ENCODE measurements around the gene TOP3A. TPM values are rescaled to one million over a fixed set of nuclear protein-coding genes. Genes with fewer than 3 reads are reported as not detected.
A peak's percentile ranks its signal among the peaks of the same experiment; 100 is the strongest.

The TOP3A gene
- total and polyA plus RNA-seq, 2 of the 4 experiments (the other 2 are of a cell fraction), result 13.4 to 21.3 TPM

DNA sequence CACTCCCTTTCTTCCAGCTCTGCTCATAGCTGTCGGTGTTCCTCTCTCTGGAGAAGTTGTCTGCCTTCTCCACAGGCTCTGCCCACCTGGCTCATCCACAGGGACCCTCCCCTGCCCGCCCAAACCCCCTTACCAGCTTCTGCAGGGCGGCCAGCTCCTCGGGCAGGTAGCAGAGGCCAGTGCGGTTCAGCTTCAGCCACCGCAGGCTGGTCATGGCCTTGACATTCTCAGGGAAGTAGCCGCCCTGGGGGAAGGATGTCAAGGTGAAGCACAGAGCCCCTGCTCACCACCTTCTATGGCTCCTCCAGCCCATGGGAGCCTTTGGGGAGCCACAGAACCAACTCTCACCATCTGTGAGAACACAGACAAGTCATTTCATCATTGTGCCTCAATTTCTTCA is 58.0 kb downstream of the TOP3A start:
- no peak overlapping the region for H3K27ac ChIP-seq (ENCODE audit: insufficient read depth, low read length)
- H3K79me1 ChIP-seq (ENCODE audit: low read depth in 1 of 2, low read length in 2 of 2), result peaks cover 19 to 73% of the 10 kb centered on the region in 2 experiments; a peak in 3 of 4 replicates
- DNase-seq (no peak), ATAC-seq (ENCODE audit: low read depth) (no peak)
- ChIA-PET CTCF (no interaction called here), POLR2A (ENCODE audit: unreplicated experiment) (no interaction called here)
- no peak overlapping the region for H2BK20ac ChIP-seq (ENCODE audit: low read depth, low read length)
- no peak overlapping the region for H3K56ac ChIP-seq (ENCODE audit: extremely low read depth, insufficient read depth, low read length)
- H3K4me2 ChIP-seq (ENCODE audit: low read depth, low read length), result peak overlapping the region; percentile 98; the same call in 1 of the 2 replicates
- intact Hi-C loops (cut with micrococcal nuclease) (no loop called here), dilution Hi-C loops (cut with HindIII; ENCODE audit: low sequenced_read_pairs, unreplicated experiment) (no loop called here), in situ Hi-C loops (cut with MboI; ENCODE audit: low sequenced_read_pairs) (no loop called here)
- BruUV-seq (replicated peaks), result no TSS peak
- H2AK5ac ChIP-seq (ENCODE audit: low read depth, low read length), result peak overlapping the region; percentile 97
- H2BK15ac ChIP-seq (ENCODE audit: low read depth, low read length), result no peak overlapping the region
- no peak overlapping the region for H3K18ac ChIP-seq (ENCODE audit: low read depth, low read length)
- H2BK5ac ChIP-seq (ENCODE audit: low read depth, low read length, poor library complexity, severe bottlenecking), result no peak overlapping the region
- H2AFZ ChIP-seq (replicated peaks; ENCODE audit: low read length, poor library complexity), result no peak overlapping the region
- 100% methylated on average over 1 of the region's 7 CpGs; no CpG with 5 or more reads in 1 of the 2 experiments for whole genome bisulfite sequencing, 2 experiments (ENCODE audit: extremely low coverage in 2 of 2, insufficient read length in 1 of 2)
- 0 out of 2 replicates have a peak overlapping the region, but pooled peaks have one; percentile 96 for H3K9ac ChIP-seq (ENCODE audit: low read depth, low read length)
- H4K91ac ChIP-seq (ENCODE audit: insufficient read depth, low read depth, low read length), result no peak overlapping the region
- no peak overlapping the region for H4K8ac ChIP-seq (ENCODE audit: low read depth in 2 of 2, low read length in 2 of 2)
- no peaks in the 10 kb centered on the region for H3K27me3 ChIP-seq (ENCODE audit: control insufficient read depth, insufficient read depth, low read length)
- H2BK120ac ChIP-seq (ENCODE audit: low read depth, low read length), result no peak overlapping the region
- no peak overlapping the region for H3K14ac ChIP-seq (replicated peaks; ENCODE audit: low read depth, low read length)
- no peak overlapping the region for H4K5ac ChIP-seq (ENCODE audit: low read depth, low read length)
- H3K4me3 ChIP-seq (ENCODE audit: insufficient read depth, low read depth, low read length), result no peak overlapping the region
- TF ChIP-seq POLR2A (IDR thresholded peaks at IDR 0.05; ENCODE audit: low read depth, low read length), result no peak
- no peak for TF ChIP-seq CHD1 (IDR thresholded peaks at IDR 0.05; ENCODE audit: low read depth, low read length)
- TF ChIP-seq, protein P1, sequence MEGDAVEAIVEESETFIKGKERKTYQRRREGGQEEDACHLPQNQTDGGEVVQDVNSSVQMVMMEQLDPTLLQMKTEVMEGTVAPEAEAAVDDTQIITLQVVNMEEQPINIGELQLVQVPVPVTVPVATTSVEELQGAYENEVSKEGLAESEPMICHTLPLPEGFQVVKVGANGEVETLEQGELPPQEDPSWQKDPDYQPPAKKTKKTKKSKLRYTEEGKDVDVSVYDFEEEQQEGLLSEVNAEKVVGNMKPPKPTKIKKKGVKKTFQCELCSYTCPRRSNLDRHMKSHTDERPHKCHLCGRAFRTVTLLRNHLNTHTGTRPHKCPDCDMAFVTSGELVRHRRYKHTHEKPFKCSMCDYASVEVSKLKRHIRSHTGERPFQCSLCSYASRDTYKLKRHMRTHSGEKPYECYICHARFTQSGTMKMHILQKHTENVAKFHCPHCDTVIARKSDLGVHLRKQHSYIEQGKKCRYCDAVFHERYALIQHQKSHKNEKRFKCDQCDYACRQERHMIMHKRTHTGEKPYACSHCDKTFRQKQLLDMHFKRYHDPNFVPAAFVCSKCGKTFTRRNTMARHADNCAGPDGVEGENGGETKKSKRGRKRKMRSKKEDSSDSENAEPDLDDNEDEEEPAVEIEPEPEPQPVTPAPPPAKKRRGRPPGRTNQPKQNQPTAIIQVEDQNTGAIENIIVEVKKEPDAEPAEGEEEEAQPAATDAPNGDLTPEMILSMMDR (conservative IDR thresholded peaks at IDR 0.05; ENCODE audit: low read depth, low read length), result no peak
- no peak for TF ChIP-seq BHLHE40 (IDR thresholded peaks at IDR 0.05; ENCODE audit: low read depth, low read length)
- TF ChIP-seq, protein P2, sequence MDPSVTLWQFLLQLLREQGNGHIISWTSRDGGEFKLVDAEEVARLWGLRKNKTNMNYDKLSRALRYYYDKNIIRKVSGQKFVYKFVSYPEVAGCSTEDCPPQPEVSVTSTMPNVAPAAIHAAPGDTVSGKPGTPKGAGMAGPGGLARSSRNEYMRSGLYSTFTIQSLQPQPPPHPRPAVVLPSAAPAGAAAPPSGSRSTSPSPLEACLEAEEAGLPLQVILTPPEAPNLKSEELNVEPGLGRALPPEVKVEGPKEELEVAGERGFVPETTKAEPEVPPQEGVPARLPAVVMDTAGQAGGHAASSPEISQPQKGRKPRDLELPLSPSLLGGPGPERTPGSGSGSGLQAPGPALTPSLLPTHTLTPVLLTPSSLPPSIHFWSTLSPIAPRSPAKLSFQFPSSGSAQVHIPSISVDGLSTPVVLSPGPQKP (IDR thresholded peaks at IDR 0.05; ENCODE audit: borderline replicate concordance, low read depth, low read length), result no peak
- no peak for TF ChIP-seq RFX5 (IDR thresholded peaks at IDR 0.05; ENCODE audit: low read depth, low read length)
- 0 out of 2 replicates have a peak overlapping the region, but pooled peaks have one; percentile 100 for H3K4ac ChIP-seq (ENCODE audit: low read depth, low read length)
- H4K20me1 ChIP-seq (ENCODE audit: insufficient read depth, low read length), result peaks cover 25% of the 10 kb centered on the region
- H3K23ac ChIP-seq (ENCODE audit: low read depth, low read length), result peak overlapping the region; percentile 100
- H3K9me3 ChIP-seq (ENCODE audit: control insufficient read depth, insufficient read depth, low read length), result no peaks in the 10 kb centered on the region
- H3K9me1 ChIP-seq (ENCODE audit: insufficient read depth, low read length), result peaks cover 11% of the 10 kb centered on the region; the same call in 1 of the 2 replicates
- H3K36me3 ChIP-seq (ENCODE audit: control insufficient read depth, insufficient read depth, low read length), result peaks cover 46% of the 10 kb centered on the region
- peak overlapping the region; percentile 100 for H2AK9ac ChIP-seq (replicated peaks; ENCODE audit: low read depth, low read length, poor library complexity)
- peaks cover 17% of the 10 kb centered on the region for H3K4me1 ChIP-seq (ENCODE audit: control insufficient read depth, insufficient read depth, low read length)

Measured in IMR-90 (cell line).